Epidermal melanocyte (primary cell): ENCODE measurements around the gene PIP4K2B.
"Not testable (repeated sequence)": the region's sequence is repeated elsewhere in the genome, so short reads cannot be mapped to it uniquely, and the experiment has no call there.

Source experiments
- DNase-seq: peaks from one replicate; pipeline ENCODE4 v3.0.0; 2011; ENCODE audit warnings: low spot score; ENCODE audit not compliant: insufficient read length

The PIP4K2B gene

DNA sequence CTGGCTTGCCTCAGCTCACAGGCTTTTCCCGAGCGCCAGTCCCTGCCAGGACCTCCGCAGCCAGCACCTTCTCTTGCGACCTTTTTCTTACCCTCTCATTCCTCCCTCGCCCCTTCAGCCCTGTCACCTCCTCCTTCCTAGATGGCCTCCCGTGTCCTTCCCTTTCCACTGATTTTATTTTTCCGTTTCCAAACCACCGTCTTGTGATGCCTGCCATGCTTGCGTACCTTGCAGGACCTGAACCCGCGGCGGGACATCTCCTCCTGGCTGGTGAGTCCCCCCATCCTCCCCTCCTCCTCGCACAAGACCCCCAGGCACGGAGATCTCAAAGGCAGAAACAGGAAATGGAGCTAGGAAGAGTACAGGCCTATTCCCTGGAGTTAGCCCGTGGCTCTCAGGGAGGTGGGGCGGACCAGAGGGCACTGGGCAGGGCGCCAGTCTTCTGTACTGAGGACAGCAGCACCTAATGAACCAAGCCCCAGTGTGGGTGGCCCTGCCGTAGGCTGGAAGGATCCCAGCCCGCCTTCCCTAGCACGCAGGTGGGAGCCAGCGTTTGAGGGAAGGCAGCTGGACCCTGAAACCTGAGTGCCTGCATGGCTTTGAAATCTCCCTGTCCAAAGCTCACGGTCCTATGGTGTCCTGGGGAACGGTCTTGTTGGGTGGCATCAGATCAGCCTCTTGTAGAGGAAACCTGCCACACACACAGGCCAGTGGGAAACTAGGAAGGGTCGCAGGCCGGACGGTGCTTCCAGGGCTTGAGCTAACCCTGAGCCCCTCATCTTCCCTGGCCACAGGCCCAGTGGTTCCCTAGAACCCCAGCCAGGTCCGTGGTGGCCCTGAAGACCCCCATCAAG, 68.6 kb downstream of the PIP4K2B start:
- DNase-seq: no peak

DNA sequence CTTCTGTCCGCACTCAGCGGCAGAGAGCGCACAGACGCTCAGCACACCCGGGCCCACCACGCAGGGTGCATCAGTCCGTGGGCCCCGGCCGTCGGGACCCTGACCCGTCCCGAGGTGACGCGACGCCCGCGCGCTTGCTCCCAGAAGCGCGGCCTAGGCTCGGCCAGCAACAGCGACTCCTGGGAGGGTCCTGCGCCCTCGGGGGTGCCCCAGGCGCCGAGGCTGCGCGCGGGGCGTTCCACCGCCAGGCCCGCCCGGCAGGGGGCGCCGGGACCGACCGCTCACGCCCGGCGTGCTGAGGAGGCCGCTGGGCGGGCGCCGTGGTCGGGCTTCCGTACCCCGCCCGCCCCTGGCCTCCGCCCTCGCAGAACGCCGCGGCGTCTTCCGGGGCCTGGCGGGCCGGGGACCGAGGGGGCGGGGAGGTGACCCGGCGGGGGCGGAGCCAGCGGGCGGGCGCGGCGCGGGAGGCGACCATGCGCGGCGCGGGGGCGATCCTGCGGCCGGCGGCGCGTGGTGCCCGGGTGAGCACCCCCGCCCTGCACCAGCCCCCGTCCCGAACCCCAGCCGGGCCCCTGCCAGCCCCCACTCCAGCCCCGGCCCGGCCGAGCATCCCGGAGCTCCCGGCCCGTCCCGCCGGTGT, 69.3 kb downstream of the PIP4K2B start, which contains the start of gene CISD3:
Gene CISD3, plus strand, starts transcription at position 456 of the 640 bp plus-strand sequence. Its CDS starts 18 bp downstream, at position 474.
- peak; percentile 92 for DNase-seq

DNA sequence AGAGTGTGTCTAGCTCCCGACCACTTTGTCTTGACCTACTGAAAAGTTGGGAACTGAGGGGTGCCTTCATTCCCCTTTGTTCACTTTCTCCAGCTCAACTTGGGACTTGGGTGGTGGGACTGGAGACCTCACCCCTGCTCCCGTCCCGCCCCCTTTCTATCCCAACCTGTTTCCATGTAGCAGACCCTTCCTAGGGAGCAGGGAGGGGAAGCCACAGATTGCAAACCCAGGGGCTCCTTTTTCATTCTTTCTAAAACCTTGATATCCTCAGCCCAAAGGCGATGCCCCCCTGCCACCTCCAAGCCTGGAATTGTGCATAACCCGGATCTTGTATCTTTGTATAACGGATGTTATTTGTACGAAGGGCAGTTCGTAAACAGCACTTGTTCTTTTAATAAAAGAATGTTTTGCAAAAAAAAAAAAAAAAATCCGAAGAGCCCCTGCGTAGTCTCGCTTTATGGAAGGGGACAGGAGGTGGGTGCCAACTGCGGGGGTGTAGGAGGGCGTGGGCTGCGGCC, 69.9 kb downstream of the PIP4K2B start:
- DNase-seq: no peak

DNA sequence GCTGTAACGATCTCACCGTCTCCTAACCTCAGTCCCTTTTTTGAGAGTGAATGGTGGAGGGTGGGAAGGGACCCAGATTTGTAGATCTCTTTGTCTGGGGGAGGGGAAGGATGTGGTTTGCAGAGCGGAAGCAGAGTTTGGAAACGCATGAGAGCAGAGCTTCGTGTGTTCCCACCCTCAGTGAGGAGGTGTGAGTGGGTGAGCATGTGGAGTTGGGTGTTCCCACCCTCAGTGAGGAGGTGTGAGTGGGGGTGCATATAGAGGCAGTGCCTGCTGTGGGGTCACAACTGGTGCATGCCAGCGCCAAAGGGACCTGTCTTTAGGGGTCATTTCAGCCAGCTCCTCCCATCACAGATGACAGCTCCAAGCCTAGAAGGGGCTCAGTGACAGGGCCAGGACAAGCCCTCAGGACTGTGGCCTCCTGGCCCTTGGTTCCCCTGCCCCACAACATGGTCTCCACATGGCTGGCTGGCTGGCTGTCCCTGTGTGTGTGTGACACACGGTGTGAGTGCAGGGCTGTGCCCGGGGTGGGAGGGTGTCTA, 71.0 kb downstream of the PIP4K2B start:
- DNase-seq: no peak

DNA sequence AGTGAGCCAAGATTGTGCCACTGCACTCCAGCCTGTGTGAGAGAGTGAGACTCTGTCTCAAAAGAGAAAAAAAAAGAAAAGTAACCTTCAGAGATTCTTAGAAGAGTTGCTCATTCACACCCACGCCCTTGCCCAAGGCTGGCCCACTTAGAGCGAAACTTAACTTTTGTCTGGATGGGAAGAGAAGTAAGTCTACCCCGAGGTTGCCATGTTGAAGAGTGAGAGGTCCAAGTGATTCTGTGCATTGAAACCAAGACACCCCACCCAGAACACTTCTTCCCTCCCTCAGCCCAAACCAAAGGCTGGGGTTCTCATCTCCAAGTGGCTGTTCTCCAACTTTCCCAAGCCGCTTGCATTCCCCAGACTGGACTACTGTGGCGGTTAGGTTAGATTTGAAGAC, 71.6 kb downstream of the PIP4K2B start:
- DNase-seq: no peak

DNA sequence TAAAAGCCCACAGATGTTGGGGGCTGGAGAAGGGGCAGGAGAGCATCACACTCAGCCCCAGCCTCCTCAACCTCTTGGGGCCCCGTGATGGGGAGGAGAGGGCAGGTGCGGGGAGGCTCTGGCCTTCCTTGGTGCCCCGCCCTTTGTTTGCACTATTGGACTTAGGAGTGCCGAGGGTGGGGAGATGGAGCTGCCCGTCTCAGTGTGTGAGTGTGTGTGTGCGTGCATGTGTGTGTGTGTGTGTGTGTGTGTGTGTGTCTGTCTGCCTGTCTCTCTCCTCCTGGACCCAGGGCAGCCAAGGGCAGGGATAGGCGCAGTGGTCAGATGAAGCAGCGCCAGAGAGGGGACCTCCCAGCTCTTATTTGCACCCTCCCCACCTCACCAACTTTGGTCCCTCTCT, 73.2 kb downstream of the PIP4K2B start:
- DNase-seq: not testable (repeated sequence)

DNA sequence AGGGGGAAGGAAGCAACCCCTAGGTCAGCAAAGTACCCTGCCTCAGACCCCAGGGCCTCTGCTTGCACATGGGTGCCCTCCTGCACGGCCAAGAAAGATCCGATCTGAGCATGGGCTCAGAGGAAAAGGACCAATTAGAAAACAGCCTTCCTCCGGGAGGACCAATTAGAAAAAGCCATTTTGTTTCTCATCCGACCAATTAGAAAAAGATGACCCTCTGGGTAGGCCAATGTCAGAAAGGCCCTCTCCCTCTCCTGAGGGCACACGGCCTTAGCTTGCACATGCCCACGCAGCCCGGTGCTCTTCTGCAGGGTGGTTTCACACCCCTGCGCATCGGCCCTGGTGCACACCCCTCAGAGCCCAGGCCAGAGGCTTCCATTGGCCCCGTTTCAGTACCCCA, 74.3 kb downstream of the PIP4K2B start:
- no peak for DNase-seq

DNA sequence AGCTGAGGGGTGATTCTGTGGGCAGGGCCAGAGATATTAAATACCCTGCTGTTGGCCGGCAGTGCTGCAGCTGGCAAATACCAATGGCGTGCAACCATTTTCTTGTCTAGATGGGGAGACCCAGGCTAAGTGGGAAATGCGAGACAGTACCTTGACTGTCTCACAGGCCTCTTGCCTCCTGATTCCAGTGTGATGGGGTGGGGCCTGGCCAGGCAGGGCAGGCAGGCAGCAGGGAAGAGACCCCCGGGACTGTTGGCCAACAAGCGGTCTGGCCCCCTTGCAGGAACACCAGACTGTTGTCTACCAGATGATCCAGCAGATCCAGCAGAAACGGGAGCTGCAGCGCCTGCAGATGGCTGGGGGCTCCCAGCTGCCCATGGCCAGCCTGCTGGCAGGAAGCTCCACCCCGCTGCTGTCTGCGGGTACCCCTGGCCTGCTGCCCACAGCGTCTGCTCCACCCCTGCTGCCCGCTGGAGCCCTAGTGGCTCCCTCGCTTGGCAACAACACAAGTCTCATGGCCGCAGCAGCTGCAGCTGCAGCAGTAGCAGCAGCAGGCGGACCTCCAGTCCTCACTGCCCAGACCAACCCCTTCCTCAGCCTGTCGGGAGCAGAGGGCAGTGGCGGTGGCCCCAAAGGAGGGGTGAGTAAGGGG, 74.9 kb downstream of the PIP4K2B start:
- no peak for DNase-seq

DNA sequence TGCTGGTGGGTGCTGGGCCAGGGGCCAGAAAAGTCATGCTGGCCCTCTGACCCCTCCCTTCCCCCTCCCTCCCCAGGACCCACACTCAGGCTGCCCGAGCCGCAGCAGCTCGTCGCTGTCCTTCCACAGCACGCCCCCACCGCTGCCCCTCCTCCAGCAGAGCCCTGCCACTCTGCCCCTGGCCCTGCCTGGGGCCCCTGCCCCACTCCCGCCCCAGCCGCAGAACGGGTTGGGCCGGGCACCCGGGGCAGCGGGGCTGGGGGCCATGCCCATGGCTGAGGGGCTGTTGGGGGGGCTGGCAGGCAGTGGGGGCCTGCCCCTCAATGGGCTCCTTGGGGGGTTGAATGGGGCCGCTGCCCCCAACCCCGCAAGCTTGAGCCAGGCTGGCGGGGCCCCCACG, 77.6 kb downstream of the PIP4K2B start:
- DNase-seq: no peak

DNA sequence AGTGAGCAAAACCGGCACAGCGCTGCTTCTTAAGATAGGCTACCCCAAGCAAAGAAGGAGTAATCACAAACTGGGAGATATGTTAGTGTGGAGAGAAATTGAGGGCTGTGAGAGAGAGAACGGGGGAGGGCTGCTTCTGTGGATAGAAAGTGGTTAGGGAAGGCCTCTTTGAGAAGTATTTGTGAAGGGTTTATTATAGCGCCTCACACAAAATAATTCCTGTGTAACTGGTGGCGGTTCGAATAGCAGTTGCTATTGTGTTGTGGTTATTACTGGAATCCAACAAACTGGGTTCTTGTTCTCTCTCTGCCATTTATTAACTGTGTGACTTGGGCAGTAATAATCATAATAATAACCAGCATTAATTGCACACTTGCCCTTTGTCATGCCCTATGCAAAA, 78.4 kb downstream of the PIP4K2B start:
- DNase-seq: no peak

DNA sequence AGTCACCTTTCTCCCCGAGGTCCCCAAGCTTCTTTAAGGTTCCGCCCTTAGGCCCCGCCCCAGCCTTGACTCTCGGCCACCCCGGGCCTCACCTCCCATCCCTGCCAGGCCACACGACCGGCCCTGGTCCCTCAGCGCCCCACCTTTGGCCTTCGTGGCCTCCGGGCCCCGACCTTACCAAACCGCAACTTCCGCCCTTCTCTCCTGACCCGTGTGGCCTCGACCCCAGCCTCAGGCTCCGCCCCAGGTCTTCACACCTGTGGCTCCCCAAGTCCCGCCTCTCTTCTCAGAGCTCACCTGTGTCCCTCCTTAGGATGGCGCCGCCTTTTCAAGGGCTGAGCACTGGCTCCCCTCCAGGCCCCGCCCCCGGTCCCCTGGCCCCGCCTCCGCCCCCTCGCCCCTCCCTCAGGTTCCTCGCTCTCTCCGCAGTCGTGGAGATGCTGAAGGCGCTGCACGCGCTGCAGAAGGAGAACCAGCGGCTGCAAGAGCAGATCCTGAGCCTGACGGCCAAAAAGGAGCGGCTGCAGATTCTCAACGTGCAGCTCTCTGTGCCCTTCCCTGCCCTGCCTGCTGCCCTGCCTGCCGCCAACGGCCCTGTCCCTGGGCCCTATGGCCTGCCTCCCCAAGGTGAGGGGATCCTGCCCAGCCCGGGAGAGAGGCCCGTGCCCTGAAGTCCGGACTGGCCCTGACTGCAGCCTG, 79.3 kb downstream of the PIP4K2B start:
- DNase-seq: no peak

DNA sequence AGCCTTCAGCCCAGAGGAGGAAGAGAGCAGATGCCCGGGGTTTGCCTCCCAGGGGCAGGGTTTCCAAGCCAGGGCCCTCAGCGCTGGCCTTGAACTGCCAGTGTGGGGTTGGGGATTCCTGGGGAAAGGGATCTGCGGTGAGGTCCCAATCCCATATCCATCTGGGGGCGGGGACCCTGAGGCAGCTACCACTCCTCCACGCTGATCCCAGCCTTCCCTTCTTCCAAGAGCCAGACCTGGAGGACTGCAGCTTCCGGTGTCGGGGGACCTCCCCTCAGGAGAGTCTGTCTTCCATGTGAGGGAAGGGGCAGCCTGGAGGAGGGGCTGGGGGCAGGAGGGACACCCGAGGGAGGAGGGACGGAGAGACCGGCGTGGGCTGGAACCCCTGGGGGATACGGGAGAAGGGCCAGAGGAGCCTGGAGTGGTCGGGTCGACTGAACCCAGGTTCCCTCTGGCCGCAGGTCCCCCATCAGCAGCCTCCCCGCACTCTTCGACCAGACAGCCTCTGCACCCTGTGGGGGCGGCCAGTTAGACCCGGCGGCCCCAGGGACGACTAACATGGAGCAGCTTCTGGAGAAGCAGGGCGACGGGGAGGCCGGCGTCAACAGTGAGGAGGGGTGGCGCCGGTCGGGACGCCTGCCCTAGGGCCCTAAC, 79.9 kb downstream of the PIP4K2B start:
- no peak for DNase-seq

DNA sequence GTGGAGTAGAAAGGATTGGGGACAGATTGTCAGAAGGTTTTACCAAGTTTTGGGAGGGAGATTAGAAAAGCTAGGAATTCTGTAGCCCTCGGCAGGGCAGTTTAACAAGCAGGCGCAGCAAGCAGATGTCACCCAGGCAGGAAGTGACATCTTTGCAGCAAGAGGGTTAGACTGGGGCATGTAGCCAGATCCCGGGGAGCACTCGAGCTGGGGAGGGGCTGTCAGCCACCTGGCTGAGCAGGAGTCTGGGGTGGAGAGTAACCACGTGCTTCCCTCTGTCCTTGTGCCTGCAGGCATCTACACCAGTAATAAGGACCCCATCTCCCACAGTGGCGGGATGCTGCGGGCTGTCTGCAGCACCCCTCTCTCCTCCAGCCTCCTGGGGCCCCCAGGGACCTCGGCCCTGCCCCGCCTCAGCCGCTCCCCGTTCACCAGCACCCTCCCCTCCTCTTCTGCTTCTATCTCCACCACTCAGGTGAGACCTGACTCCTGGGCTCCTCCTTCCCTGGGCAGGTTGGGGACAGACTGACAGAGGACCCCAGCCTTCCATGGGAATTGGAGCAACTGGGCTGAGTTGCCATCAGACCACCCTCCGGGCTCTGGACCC, 82.1 kb downstream of the PIP4K2B start:
- DNase-seq: no peak

DNA sequence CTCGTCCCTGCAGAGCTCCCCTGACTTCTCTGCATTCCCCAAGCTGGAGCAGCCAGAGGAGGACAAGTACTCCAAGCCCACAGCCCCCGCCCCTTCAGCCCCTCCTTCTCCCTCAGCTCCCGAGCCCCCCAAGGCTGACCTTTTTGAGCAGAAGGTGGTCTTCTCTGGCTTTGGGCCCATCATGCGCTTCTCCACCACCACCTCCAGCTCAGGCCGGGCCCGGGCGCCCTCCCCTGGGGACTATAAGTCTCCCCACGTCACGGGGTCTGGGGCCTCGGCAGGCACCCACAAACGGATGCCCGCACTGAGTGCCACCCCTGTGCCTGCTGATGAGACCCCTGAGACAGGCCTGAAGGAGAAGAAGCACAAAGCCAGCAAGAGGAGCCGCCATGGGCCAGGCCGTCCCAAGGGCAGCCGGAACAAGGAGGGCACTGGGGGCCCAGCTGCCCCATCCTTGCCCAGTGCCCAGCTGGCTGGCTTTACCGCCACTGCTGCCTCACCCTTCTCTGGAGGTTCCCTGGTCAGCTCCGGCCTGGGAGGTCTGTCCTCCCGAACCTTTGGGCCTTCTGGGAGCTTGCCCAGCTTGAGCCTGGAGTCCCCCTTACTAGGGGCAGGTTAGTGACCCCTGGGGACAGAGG, 82.9 kb downstream of the PIP4K2B start:
- no peak for DNase-seq
